ENCODE data around the gene IRX2.

- TF ChIP-seq CTCF (IDR thresholded peaks at IDR 0.05) (no peak), POLR2A (IDR thresholded peaks at IDR 0.05) (no peak)
Measured at GRCh38 chr5:2732004-2732403, 19.5 kb downstream of the IRX2 start.
